ENCODE results near the gene SUFU.

The SUFU gene

GRCh38 chr10:102597131-102597991, 93.6 kb downstream of the SUFU start:
- no peak for DNase-seq (ENCODE audit: low spot score)

DNA sequence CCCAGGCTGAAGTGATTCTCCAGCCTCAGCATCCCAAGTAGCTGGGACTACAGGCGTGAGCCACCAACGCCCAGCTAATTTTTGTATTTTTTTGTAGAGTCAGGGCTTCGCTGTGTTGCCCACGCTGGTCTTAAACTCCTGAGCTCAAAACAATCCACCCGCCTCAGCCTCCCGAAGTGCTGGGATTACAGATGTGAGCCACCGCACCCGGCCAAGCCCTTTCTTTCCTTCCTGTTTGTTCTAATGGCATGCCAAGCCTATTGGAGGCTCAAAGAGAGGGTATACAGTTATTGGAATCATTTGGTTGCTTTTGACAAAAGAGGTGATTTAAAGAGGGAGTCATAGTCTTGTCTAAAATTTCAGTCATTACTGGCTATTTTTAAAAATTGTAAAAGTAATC, 94.5 kb downstream of the SUFU start:
- no peak for DNase-seq (ENCODE audit: low spot score)

DNA sequence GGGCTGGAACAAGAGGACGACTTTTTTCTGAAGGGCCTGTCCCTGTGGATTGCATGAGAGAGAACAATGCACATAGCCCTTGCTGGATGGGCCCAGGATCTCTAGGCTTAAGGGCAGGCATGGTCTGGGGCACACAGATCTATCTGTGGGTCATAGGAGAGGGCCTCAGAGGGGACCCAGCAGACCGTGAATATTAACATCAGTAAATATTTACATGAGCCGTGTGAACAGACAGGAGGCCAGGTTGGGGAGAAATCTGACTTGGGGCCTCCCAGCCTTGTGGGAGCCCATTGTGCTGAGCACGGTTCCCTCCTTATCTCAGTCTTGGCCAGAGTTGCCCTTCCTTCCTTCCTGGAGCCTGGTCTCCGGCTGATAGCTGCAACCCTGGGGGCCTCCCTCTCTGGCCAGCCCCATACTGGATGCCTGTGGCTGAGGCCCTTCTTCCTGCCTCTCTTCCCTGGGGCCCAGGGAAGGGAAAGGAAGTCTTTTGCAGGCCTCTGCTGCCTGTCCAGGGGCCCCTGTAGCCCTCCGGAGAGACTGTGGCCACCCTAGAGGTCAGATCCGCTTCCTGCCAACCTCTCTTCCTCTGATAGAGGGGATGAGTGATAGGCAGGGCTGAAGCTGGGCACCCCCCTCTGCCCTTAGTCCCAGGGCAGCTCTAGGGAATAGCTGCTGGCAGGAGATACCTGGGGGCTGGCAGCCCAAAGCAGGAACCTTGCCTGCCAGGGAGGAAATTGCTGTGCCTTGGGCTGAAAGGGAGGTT, 96.0 kb downstream of the SUFU start:
- DNase-seq (ENCODE audit: low spot score) = no peak

DNA sequence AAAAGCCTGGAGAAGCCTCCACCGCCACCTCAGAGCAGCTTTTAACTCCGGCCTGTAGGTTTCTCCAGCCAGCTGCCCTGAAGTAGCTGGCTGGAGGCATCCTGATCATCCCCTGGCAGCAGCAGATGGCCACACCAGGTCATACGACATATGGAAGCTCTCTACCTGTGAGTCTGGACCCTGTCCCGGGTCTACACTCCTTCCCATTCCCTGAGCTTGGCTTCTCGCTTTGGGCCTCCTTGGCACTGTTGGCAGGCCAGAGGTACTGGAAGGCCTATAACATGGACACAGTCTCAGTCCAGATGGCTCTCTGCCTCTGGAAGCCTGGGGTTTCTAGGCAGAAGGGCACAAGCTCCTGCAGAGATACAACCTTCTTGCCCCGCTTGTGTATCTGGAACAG, 97.0 kb downstream of the SUFU start:
- DNase-seq (ENCODE audit: low spot score) = no peak

DNA sequence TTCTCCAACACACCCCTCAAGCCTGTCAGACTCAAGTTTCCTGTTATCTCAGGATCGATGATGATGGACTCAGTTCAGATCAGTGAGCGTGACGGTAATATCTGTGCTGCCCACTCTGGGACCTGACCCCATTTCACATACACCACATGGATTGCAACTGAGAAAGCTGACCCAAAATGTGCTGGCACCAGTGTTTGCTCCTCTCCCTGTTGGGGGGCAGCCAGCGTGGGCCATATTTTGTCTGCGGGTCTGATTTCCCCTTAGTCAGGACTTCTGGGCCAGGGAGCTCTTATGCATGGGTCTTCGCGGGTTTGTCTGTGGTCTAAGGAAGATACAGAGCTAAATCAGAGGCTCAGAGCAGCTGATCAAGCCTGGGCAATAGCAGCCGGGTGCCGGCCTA, 97.9 kb downstream of the SUFU start:
- no peak for DNase-seq (ENCODE audit: low spot score)

- no peak for DNase-seq (ENCODE audit: low spot score)
These were observed 98.7 kb downstream of the SUFU start for GRCh38 chr10:102602272-102603045.

DNA sequence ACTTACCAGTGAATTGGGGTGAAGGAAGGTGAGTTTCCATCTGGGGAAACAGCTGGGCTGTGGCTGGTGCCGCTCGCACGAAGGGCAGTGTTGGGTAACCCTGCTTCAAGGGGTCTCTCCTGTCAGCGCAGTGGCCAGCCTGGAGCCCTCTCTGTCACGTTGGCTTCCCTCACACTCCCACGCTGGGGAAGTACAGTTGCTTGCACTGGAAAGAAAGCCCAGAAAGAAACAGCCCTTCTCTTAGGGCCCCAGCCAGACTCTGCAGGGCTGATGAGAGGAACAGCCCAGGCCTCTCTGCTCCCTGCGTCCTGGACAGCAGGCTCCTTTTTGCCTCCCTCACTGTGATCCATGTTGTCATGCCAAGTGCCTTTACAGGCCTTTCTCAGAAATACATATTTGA, 100.2 kb downstream of the SUFU start:
- DNase-seq (ENCODE audit: low spot score) = no peak

DNA sequence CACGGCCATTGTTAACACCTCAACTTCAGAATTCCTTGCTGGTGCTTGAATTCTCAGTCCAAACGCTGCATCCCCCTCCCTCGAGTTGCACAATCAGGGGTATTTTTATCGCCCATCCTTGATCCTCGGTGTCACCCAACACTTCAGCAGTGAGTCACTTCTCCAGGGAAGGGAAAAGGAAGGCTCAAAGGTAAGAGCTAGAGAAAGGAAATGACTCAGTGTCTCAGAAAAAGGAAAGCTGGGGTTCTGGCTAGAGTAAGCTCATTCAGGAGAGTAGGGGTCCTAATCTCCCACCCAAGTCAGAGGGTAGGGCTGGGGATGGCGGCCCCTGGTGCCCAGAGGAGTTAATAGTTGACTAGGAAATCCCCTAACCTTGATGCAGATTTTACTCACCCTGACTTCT, 100.7 kb downstream of the SUFU start:
- DNase-seq (ENCODE audit: low spot score) = no peak

DNA sequence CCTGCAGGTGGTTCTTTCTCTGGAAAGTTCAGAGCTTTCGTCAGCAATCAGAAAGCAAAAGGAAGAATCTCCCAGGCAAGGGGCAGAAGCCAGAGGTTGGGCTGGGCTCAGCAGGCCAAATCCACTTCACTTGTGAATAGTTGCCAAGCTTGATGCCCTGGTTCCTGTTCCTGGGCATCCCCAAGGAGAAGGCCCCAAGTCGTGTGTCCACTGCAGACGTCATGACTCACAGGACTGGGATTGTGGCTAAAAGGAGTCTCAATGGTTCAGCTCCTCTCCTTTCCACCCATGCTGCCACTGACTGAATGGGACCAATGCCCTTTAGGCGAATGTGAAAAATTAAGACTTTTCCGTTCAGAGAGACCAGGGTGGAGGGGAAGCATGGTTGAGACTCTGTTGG, 101.9 kb downstream of the SUFU start:
- no peak for DNase-seq (ENCODE audit: low spot score)

DNA sequence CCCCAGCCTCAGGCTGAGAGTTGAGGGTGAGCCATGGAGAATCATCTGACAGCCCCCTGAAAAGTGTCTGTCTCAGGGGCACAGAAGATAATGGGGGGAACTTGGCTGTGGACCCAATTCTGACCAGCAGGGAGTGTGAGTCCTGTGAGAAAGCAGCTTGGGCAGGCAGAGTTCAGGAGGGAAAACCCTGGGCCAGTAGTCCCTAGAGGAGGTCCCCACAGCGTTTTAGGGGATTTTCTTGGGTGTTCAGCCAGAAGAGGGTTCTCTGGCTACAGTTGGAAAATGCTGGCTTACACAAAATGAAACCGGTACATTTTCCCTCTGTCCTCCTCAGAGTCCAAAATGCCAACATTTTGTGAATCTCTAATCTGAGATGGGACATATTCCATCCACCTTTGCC, 104.7 kb downstream of the SUFU start:
- DNase-seq (ENCODE audit: low spot score) = no peak

DNA sequence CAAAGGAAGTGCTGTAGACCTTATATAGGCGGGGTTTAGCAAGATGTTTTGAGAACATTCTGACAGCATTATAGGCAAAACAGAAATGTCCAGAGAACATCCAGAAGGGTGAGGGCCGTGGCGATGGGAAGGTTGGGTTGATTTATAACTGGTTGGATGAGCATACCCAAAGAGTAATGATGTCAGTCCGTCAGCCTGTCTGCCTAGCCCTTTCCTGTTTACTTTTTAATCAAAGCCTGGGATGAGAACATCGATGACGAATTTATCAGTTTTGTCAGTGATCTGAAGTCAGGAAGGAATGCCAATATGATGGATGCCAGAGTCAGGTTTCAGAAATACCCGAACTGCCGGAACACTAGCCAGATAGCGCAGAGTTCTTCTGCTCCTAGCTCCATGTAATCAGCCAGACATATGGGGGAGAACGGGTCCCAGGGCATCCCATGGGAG, 106.7 kb downstream of the SUFU start:
- DNase-seq (ENCODE audit: low spot score) = no peak

- no peak for DNase-seq (ENCODE audit: low spot score)
These were observed 107.8 kb downstream of the SUFU start for GRCh38 chr10:102611514-102612087.

DNA sequence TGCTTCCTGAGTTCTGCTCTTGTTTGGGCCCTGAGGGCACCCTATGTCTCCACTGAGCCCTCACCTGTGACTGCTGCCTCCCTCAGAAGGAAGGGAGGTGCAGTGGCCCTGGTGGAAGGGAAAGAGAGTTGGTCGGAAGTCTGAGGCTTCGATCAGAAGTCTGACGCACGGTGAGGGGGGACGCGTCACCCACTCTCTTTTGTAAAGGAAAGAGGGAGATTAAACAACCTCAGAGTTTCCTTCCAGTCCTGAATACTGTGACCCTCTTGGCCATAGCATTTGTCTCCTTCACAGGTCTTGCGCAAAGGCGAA, 109.1 kb downstream of the SUFU start:
- no peak for DNase-seq (ENCODE audit: low spot score)

GRCh38 chr10:102613286-102613685, 109.5 kb downstream of the SUFU start:
- no peak for DNase-seq (ENCODE audit: low spot score)

GRCh38 chr10:102613785-102614184, 110.0 kb downstream of the SUFU start:
- no peak for DNase-seq (ENCODE audit: low spot score)

DNA sequence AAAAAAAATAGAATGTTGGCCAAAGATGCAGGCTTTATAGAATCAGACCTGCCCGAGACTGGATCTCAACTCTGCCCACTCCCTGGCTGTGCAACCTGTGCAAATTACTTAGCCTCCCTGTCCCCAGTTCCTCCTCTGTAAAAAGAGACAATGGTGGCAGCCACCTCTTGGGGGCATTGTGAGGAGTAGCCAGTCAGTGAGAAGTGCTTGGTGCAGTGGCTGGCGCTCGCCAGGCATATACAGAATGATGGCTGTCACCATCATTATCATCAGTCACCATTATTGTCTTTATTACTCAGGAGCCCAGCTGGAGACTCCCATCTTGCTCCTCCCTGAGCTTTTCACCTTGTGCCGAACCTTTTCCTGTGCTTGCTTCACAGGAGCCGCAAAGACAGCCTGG, 111.1 kb downstream of the SUFU start:
- DNase-seq (ENCODE audit: low spot score) = no peak

GRCh38 chr10:102615361-102615760, 111.6 kb downstream of the SUFU start:
- no peak for DNase-seq (ENCODE audit: low spot score)

DNA sequence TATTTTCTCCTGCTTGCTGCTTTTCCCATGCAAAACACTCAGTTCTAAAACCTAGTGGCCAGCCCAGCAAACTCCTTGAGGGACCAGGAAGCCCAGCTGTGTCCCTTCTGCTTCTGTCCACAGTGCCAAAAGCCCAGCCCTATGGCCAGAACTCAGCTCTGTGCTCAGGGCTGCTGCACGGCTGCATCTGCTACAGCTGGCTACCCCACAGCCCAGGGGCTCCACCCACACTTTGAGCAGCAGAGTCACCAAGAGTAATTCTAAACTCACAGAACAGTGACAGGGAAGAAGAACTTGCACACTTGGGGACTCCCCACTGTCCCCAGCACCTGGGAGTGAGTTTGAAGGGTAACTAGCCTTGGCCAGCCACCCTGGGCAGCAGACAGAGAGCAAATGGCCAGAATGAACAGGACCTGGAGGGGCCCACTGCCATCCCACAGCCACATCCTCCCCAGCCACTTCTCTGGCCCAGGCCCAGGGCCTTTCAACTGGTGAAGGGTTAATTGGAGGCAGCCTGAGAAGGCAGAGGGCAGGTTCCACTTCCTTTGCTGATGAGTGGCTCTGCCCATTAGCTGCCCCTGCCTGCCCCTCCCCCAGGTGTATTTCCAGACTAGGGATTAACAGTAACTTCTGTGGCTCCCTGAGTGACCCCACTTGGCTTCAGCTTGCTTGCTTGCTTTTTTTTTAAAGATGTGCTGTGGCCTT, 112.4 kb downstream of the SUFU start:
- no peak for DNase-seq (ENCODE audit: low spot score)

DNA sequence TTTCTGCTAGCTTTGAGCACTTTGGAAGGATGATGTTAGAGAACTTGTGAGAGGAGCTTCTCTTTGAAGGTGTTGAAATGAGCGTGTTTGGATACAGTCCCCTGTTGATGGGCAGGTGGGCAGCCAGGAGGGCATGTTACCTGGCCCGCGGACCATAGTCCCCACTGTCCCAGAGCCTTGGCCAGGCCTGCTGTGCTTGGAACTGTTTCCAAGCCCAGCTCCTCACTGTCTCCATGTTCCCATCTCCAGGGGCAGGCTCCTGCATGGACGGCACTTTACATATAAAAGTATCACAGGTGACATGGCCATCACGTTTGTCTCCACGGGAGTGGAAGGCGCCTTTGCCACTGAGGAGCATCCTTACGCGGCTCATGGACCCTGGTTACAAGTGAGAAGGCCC, 113.3 kb downstream of the SUFU start:
- no peak for DNase-seq (ENCODE audit: low spot score)

GRCh38 chr10:102617816-102618215, 114.0 kb downstream of the SUFU start:
- no peak for DNase-seq (ENCODE audit: low spot score)

DNA sequence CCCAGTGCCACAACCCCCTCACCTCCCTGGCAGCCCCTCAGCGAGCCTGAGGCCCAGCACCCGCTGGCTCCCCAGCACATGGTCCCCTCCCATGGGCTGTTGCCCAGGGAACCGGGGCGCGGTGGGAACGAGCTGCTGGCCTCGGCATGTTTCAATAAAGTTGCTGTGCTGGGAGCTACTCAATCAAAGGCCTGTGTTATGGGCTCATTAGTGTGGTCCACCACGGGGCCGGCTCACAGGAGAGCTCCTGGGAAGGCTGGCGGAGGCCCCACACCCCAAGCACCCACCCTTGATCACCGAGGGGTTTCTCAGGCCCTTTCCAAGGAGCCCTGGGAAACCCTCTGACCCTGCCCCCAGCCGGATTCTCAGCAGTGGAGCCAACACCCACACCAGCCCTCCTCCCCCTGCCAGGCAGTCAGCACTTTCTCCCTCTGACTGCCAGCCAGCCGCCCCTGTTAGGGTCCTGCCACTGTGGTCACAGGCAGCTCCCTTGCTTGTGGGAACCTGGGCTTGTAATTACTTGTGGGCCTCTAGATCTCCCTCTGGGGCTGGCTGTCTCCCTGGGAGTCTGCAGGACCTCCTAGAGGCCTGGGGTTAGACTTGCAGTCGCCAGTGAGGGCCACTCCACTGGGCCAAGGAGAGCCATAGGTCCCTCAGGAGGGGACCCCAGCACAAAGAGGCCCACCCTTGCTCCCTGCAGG, 115.7 kb downstream of the SUFU start:
- peak; percentile 56 for DNase-seq (ENCODE audit: low spot score)

Data from putamen (tissue), 1 donor.